ENCODE results near the gene RGSL1. TPM values are rescaled to one million over a fixed set of nuclear protein-coding genes. Genes with fewer than 3 reads are reported as not detected.
A peak's percentile ranks its signal among the peaks of the same experiment; 100 is the strongest.

RGSL1 gene
- total and polyA plus RNA-seq, 10 donors = not detected

GRCh38 chr1:182569939-182570610 lies 120.1 kb downstream of the RGSL1 start:
- Histone ChIP-seq H3K36me3 (peaks cover under 1 to 31% (median 22%) of the 10 kb centered on the region in 6 donors), H3K4me1 (peaks cover 0 to 19% (median 5%) of the 10 kb centered on the region in 6 donors), H3K4me3 (no peak overlapping the region), H3K27ac (peak overlapping the region in 5 of 8 donors; percentile 3 to 56 (median 24)), H3K9me3 (no peaks in the 10 kb centered on the region), H3K27me3 (replicated peaks in 1 of 7) (no peaks in the 10 kb centered on the region)
- TF ChIP-seq POLR2A (IDR thresholded peaks at IDR 0.05) (no peak), POLR2AphosphoS5 (IDR thresholded peaks at IDR 0.05) (no peak), CTCF (IDR thresholded peaks at IDR 0.05 in 8 of 11, conservative IDR thresholded peaks at IDR 0.05 in 3 of 11) (no peak)
- WGBS, 5 donors = 74 to 83% (median 79%) methylated on average over 6 of the region's 6 CpGs
- intact Hi-C loops (cut with DNase I; ENCODE audit: low total_unique reads) = no loop called here
- no peak for DNase-seq

GRCh38 chr1:182570611-182570970 lies 120.6 kb downstream of the RGSL1 start:
- no peak for DNase-seq
- Histone ChIP-seq H3K27me3 (replicated peaks in 1 of 7) (no peaks in the 10 kb centered on the region), H3K4me1 (peaks cover 0 to 19% (median 5%) of the 10 kb centered on the region in 6 donors), H3K36me3 (peaks cover 3 to 36% (median 27%) of the 10 kb centered on the region in 6 donors), H3K27ac (peak overlapping the region in 5 of 8 donors; percentile 3 to 56 (median 24)), H3K9me3 (no peaks in the 10 kb centered on the region), H3K4me3 (no peak overlapping the region)
- 54 to 87% (median 78%) methylated on average over 2 of the region's 2 CpGs for WGBS, 5 donors
- intact Hi-C loops (cut with DNase I; ENCODE audit: low total_unique reads) = no loop called here
- TF ChIP-seq POLR2A (IDR thresholded peaks at IDR 0.05) (no peak), POLR2AphosphoS5 (IDR thresholded peaks at IDR 0.05) (no peak), CTCF (IDR thresholded peaks at IDR 0.05 in 8 of 11, conservative IDR thresholded peaks at IDR 0.05 in 3 of 11) (no peak)

- H3K4me1 ChIP-seq = peaks cover 0 to 11% (median 5%) of the 10 kb centered on the region in 6 donors
- H3K27ac ChIP-seq = no peak overlapping the region
- intact Hi-C loops (cut with DNase I; ENCODE audit: low total_unique reads) = no loop called here
- DNase-seq = no peak
- no peak for TF ChIP-seq POLR2A (IDR thresholded peaks at IDR 0.05)
- TF ChIP-seq POLR2AphosphoS5 (IDR thresholded peaks at IDR 0.05) = no peak
- no peak for TF ChIP-seq CTCF (IDR thresholded peaks at IDR 0.05 in 8 of 11, conservative IDR thresholded peaks at IDR 0.05 in 3 of 11)
- no peaks in the 10 kb centered on the region for H3K9me3 ChIP-seq
- no peak overlapping the region for H3K4me3 ChIP-seq
- WGBS, 5 donors = 90 to 99% (median 97%) methylated on average over 4 of the region's 4 CpGs
- H3K27me3 ChIP-seq (replicated peaks in 1 of 7) = no peaks in the 10 kb centered on the region
- peaks cover 3 to 71% (median 53%) of the 10 kb centered on the region in 6 donors for H3K36me3 ChIP-seq
These were observed 124.2 kb downstream of the RGSL1 start for GRCh38 chr1:182574156-182574555.

GRCh38 chr1:182575540-182576149 lies 125.7 kb downstream of the RGSL1 start:
- Histone ChIP-seq H3K9me3 (no peaks in the 10 kb centered on the region), H3K27ac (no peak overlapping the region), H3K27me3 (replicated peaks in 1 of 7) (no peaks in the 10 kb centered on the region), H3K36me3 (peaks cover 6 to 86% (median 66%) of the 10 kb centered on the region in 6 donors), H3K4me3 (no peak overlapping the region), H3K4me1 (no peaks in the 10 kb centered on the region)
- TF ChIP-seq POLR2A (IDR thresholded peaks at IDR 0.05) = no peak
- no peak for TF ChIP-seq CTCF (IDR thresholded peaks at IDR 0.05 in 8 of 11, conservative IDR thresholded peaks at IDR 0.05 in 3 of 11)
- TF ChIP-seq POLR2AphosphoS5 (IDR thresholded peaks at IDR 0.05) = no peak
- intact Hi-C loops (cut with DNase I; ENCODE audit: low total_unique reads) = no loop called here
- DNase-seq = no peak
- 79 to 90% (median 85%) methylated on average over 3 of the region's 3 CpGs for WGBS, 5 donors

Data from spleen (tissue), 11 donors.